H9 (cell line): Measurements from ENCODE around the gene LSG1. TPM values are rescaled to one million over a fixed set of nuclear protein-coding genes. Genes with fewer than 3 reads are reported as not detected.

Source experiments
- DNase-seq: peaks from one replicate; pipeline ENCODE4 v3.0.0-alpha.2; 2017
- H2AFZ ChIP-seq: one replicate; pipeline ENCODE4 v1.6.1; 2013; ENCODE audit warnings: mild to moderate bottlenecking, low read length, control low read depth, moderate library complexity
- H2AK5ac ChIP-seq: 2 replicates; pipeline ENCODE4 v1.6.1; 2013; ENCODE audit warnings: low read length, control low read depth, mixed read lengths; ENCODE audit not compliant: insufficient read length
- H2BK120ac ChIP-seq: one replicate; pipeline ENCODE4 v1.6.1; 2013; ENCODE audit warnings: low read depth, mild to moderate bottlenecking, low read length, control low read depth, inconsistent platforms; ENCODE audit not compliant: poor library complexity, severe bottlenecking
- H2BK12ac ChIP-seq: 2 replicates; pipeline ENCODE4 v1.6.1; 2013; ENCODE audit warnings: low read length, control low read depth, mixed read lengths, low read depth; ENCODE audit not compliant: insufficient read length
- H2BK15ac ChIP-seq: 2 replicates; pipeline ENCODE4 v1.6.1; 2013; ENCODE audit warnings: low read depth, low read length, control low read depth
- H2BK20ac ChIP-seq: one replicate; pipeline ENCODE4 v1.6.1; 2013; ENCODE audit warnings: low read depth, mild to moderate bottlenecking, low read length, control low read depth, inconsistent platforms; ENCODE audit not compliant: poor library complexity, severe bottlenecking
- H2BK5ac ChIP-seq: 2 replicates; pipeline ENCODE4 v1.6.1; 2013; ENCODE audit warnings: low read length, control low read depth, mixed read lengths; ENCODE audit not compliant: insufficient read length
- H3K14ac ChIP-seq: 2 replicates; pipeline ENCODE4 v1.6.1; 2013; ENCODE audit warnings: low read length, control low read depth; ENCODE audit not compliant: insufficient read depth
- H3K18ac ChIP-seq: 2 replicates; pipeline ENCODE4 v1.6.1; 2013; ENCODE audit warnings: low read depth, mild to moderate bottlenecking, mixed read lengths, low read length, control low read depth; ENCODE audit not compliant: insufficient read length
- H3K23ac ChIP-seq: 2 replicates; pipeline ENCODE4 v1.6.1; 2013; ENCODE audit warnings: low read length, control low read depth, mixed read lengths, low read depth; ENCODE audit not compliant: insufficient read length
- H3K23me2 ChIP-seq: 2 replicates; pipeline ENCODE4 v1.6.1; 2013; ENCODE audit warnings: low read depth, mild to moderate bottlenecking, mixed read lengths, low read length, control low read depth; ENCODE audit not compliant: insufficient read length, poor library complexity, severe bottlenecking
- H3K27ac ChIP-seq: 2 replicates; pipeline ENCODE4 v1.5.1; 2013; ENCODE audit warnings: low read length, control low read depth, mixed read lengths, low read depth; ENCODE audit not compliant: insufficient read length
- H3K27me3 ChIP-seq: 2 replicates; pipeline ENCODE4 v1.6.1; 2013; ENCODE audit warnings: low read length, control low read depth, inconsistent platforms; ENCODE audit not compliant: insufficient read depth
- H3K4ac ChIP-seq: 2 replicates; pipeline ENCODE4 v1.6.1; 2013; ENCODE audit warnings: low read depth, mild to moderate bottlenecking, control low read depth, inconsistent platforms, low read length, moderate library complexity
- H3K4me1 ChIP-seq: 2 replicates; pipeline ENCODE4 v1.6.1; 2013; ENCODE audit warnings: low read length, control low read depth, inconsistent platforms; ENCODE audit not compliant: insufficient read depth
- H3K4me2 ChIP-seq: 2 replicates; pipeline ENCODE4 v1.6.1; 2013; ENCODE audit warnings: low read length, control low read depth, mixed read lengths; ENCODE audit not compliant: insufficient read length, insufficient read depth
- H3K56ac ChIP-seq: 2 replicates; pipeline ENCODE4 v1.6.1; 2013; ENCODE audit warnings: low read depth, mild to moderate bottlenecking, mixed read lengths, low read length, control low read depth; ENCODE audit not compliant: insufficient read length
- H3K79me1 ChIP-seq: 2 replicates; pipeline ENCODE4 v1.6.1; 2013; ENCODE audit warnings: low read depth, mild to moderate bottlenecking, moderate library complexity, low read length, control low read depth, inconsistent platforms; ENCODE audit not compliant: insufficient read depth, poor library complexity, severe bottlenecking
- H3K79me2 ChIP-seq: 2 replicates; pipeline ENCODE4 v1.6.1; 2013; ENCODE audit warnings: low read length, control low read depth, inconsistent platforms; ENCODE audit not compliant: insufficient read depth
- H3K9ac ChIP-seq: 2 replicates; pipeline ENCODE4 v1.6.1; 2013; ENCODE audit warnings: low read length, control low read depth, mixed read lengths; ENCODE audit not compliant: insufficient read length; ENCODE audit errors: extremely low read depth
- H3K9me3 ChIP-seq: one replicate; pipeline ENCODE4 v1.6.1; 2013; ENCODE audit warnings: low read depth, low read length, inconsistent platforms; ENCODE audit not compliant: control insufficient read depth
- H3T11ph ChIP-seq: one replicate; pipeline ENCODE4 v1.6.1; 2013; ENCODE audit warnings: mild to moderate bottlenecking, low read length, control low read depth, inconsistent platforms
- H4K20me1 ChIP-seq: one replicate; pipeline ENCODE4 v1.6.1; 2013; ENCODE audit not compliant: control insufficient read depth, insufficient read length, insufficient read depth
- H4K5ac ChIP-seq: 2 replicates; pipeline ENCODE4 v1.6.1; 2013; ENCODE audit warnings: low read depth, mild to moderate bottlenecking, mixed read lengths, low read length, control low read depth; ENCODE audit not compliant: insufficient read length
- H4K8ac ChIP-seq: replicated peaks from 2 replicates; pipeline ENCODE4 v1.6.1; 2013; ENCODE audit warnings: low read length, control low read depth, mixed read lengths, low read depth; ENCODE audit not compliant: insufficient read length
- H4K91ac ChIP-seq: 2 replicates; pipeline ENCODE4 v1.6.1; 2013; ENCODE audit warnings: low read depth, mild to moderate bottlenecking, moderate library complexity, mixed read lengths, low read length, control low read depth; ENCODE audit not compliant: insufficient read length
- H3K27ac Mint-ChIP-seq, 3 experiments: 2 replicates in 2 of 3; 3 replicates in 1 of 3; pipeline ENCODE4 v1.8.0; 2020 to 2021; ENCODE audit warnings: mixed read lengths in 3 of 3, mild to moderate bottlenecking in 1 of 3, moderate library complexity in 1 of 3
- H3K27me3 Mint-ChIP-seq: 2 replicates; pipeline ENCODE4 v1.8.0; 2021; ENCODE audit warnings: low read depth, mild to moderate bottlenecking, moderate library complexity, mixed read lengths
- H3K36me3 Mint-ChIP-seq, 3 experiments: 2 replicates in 2 of 3; 3 replicates in 1 of 3; pipeline ENCODE4 v1.8.0; 2020 to 2021; ENCODE audit warnings: low read depth in 3 of 3, mixed read lengths in 3 of 3; ENCODE audit not compliant: insufficient read depth in 1 of 3
- H3K4me1 Mint-ChIP-seq, 2 experiments: 2 replicates each; pipeline ENCODE4 v1.8.0; 2020; ENCODE audit warnings: mixed read lengths in 2 of 2
- H3K4me3 Mint-ChIP-seq, 2 experiments: 2 replicates in 1 of 2; 3 replicates in 1 of 2; pipeline ENCODE4 v1.8.0; 2020 to 2021; ENCODE audit warnings: mild to moderate bottlenecking in 2 of 2, mixed read lengths in 2 of 2, moderate library complexity in 1 of 2
- H3K9me3 Mint-ChIP-seq, 2 experiments: 2 replicates in 1 of 2; 3 replicates in 1 of 2; pipeline ENCODE4 v1.8.0; 2020; ENCODE audit warnings: mild to moderate bottlenecking in 2 of 2, mixed read lengths in 2 of 2, moderate library complexity in 1 of 2
- CTCF ChIP-seq: fragments of 200-600 bp; sonication (generic); conservative IDR thresholded peaks from 3 replicates; pipeline ENCODE4 v1.8.0; 2021; ENCODE audit warnings: antibody characterized with exemption, mild to moderate bottlenecking
- WGBS: extraction: QIAGEN DNeasy Blood & Tissue Kit; methylation state at CpG from one replicate; pipeline ENCODE4 v1.1.7; 2013; ENCODE audit warnings: missing lambda C conversion rate, low lambda C conversion rate, mixed read lengths; ENCODE audit not compliant: insufficient read length; ENCODE audit errors: extremely low coverage; 5-methylcytosine and 5-hydroxymethylcytosine counted together
- total RNA-seq: library from RNA; stranded (reverse); gene quantifications from 2 replicates; pipeline ENCODE4 v1.2.1, GENCODE V29; 2021

The LSG1 gene
- total RNA-seq, 1 experiment from 2014 or later: 63.3 TPM

DNA sequence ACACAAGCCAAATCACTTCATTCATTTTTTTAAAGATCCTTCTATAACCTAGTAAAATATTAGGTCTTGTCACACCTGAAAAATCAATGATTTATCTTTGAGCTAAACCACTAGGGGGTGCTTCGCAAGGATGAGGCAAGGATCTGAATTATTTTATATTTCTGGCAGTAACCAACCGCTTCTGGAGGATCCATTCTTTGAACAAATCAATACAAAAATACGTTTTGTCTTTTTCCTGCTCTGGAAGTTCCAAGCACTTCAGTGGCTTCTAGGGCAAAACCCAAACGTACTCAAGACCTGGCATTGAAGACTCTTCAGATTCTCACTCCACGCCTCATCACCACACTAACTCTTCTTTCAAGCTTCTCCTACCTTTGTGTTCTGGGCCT lies 486 bp downstream of the LSG1 start:
- no peak overlapping the region for H3K27ac ChIP-seq
- H2BK15ac ChIP-seq: no peak overlapping the region
- no peaks in the 10 kb centered on the region for H4K20me1 ChIP-seq
- H3K27me3 ChIP-seq: no peaks in the 10 kb centered on the region
- H2BK12ac ChIP-seq: no peak overlapping the region
- H3K27ac Mint-ChIP-seq: peak overlapping the region; percentile 98 to 99 (median 98); a peak in 6 of 7 replicates
- no peaks in the 10 kb centered on the region for H3K9me3 Mint-ChIP-seq
- H3K14ac ChIP-seq: peak overlapping the region; percentile 39; the same call in 1 of the 2 replicates
- H3T11ph ChIP-seq: no peak overlapping the region
- no peak overlapping the region for H3K56ac ChIP-seq
- no CpG with 5 or more reads among the region's 5 CpGs for WGBS
- H4K5ac ChIP-seq: no peak overlapping the region
- H4K91ac ChIP-seq: no peak overlapping the region
- peaks cover 9 to 13% of the 10 kb centered on the region in 2 experiments for H3K4me1 Mint-ChIP-seq
- H3K27me3 Mint-ChIP-seq: peaks cover 32% of the 10 kb centered on the region
- H3K9ac ChIP-seq: peak overlapping the region; percentile 94
- H3K4ac ChIP-seq: no peak overlapping the region
- H2AK5ac ChIP-seq: no peak overlapping the region
- peak overlapping the region; percentile 98 to 99 for H3K4me3 Mint-ChIP-seq
- H3K23me2 ChIP-seq: peaks cover 7% of the 10 kb centered on the region
- peak overlapping the region; percentile 25 for H4K8ac ChIP-seq
- 0 out of 2 replicates have a peak, but pooled peaks cover 2% of the 10 kb centered on the region for H3K4me1 ChIP-seq
- peak; percentile 77 for TF ChIP-seq CTCF
- no peak overlapping the region for H3K18ac ChIP-seq
- H3K23ac ChIP-seq: no peak overlapping the region
- H2AFZ ChIP-seq: peak overlapping the region; percentile 46
- H2BK5ac ChIP-seq: no peak overlapping the region
- H3K79me2 ChIP-seq: peaks cover 12% of the 10 kb centered on the region; the same call in 1 of the 2 replicates
- no peak overlapping the region for H2BK20ac ChIP-seq
- H3K4me2 ChIP-seq: peak overlapping the region; percentile 99
- H3K79me1 ChIP-seq: peaks cover 4% of the 10 kb centered on the region
- H2BK120ac ChIP-seq: no peak overlapping the region
- peaks cover 3 to 24% (median 21%) of the 10 kb centered on the region in 3 experiments; a peak in 6 of 7 replicates for H3K36me3 Mint-ChIP-seq
- no peaks in the 10 kb centered on the region for H3K9me3 ChIP-seq
- no peak for DNase-seq
